GM12878 (cell line): Measurements from ENCODE around the gene PDSS2. TPM values are rescaled to one million over a fixed set of nuclear protein-coding genes. Genes with fewer than 3 reads are reported as not detected.

ENCODE experiments used
- BRCA1 ChIP-seq: IDR thresholded peaks from 2 replicates; pipeline ENCODE4 v1.6.1; 2011; ENCODE audit warnings: low read depth, low read length, improper control_type of control experiment
- DPF2 ChIP-seq: fragments of 450-650 bp; IDR thresholded peaks from 2 replicates; pipeline ENCODE4 v1.6.1; 2017; ENCODE audit warnings: mild to moderate bottlenecking
- EP300 ChIP-seq, 2 experiments: fragments of 150-350 bp in 1 of 2; IDR thresholded peaks; 2 replicates each; pipeline ENCODE4 v1.6.1; 2011 to 2012; ENCODE audit warnings: low read depth in 2 of 2, low read length in 2 of 2, borderline replicate concordance in 1 of 2, improper control_type of control experiment in 1 of 2, inconsistent platforms in 1 of 2; ENCODE audit not compliant: control insufficient read depth in 1 of 2
- FOXM1 ChIP-seq: IDR thresholded peaks from 2 replicates; pipeline ENCODE4 v1.6.1; 2012; ENCODE audit warnings: low read depth, mild to moderate bottlenecking, inconsistent platforms, low read length, moderate library complexity
- NFYB ChIP-seq: IDR thresholded peaks from 2 replicates; pipeline ENCODE4 v1.6.1; 2011; ENCODE audit warnings: low read depth, mild to moderate bottlenecking, low read length, improper control_type of control experiment, moderate library complexity; ENCODE audit not compliant: insufficient read depth
- NR2C1 ChIP-seq: fragments of 450-650 bp; IDR thresholded peaks from 2 replicates; pipeline ENCODE4 v1.6.1; 2017; ENCODE audit warnings: antibody characterized with exemption, mild to moderate bottlenecking, moderate library complexity
- RB1 ChIP-seq: fragments of 450-650 bp; formaldehyde crosslinking; IDR thresholded peaks from 2 replicates; pipeline ENCODE4 v1.6.1; 2017; ENCODE audit warnings: mild to moderate bottlenecking, borderline replicate concordance
- RCOR1 ChIP-seq: conservative IDR thresholded peaks from 2 replicates; pipeline ENCODE4 v1.6.1; 2012; ENCODE audit warnings: low read depth, low read length, improper control_type of control experiment
- RELA ChIP-seq: fragments of 450-650 bp; IDR thresholded peaks from 2 replicates; pipeline ENCODE4 v1.8.0; 2014; ENCODE audit warnings: borderline replicate concordance; ENCODE audit not compliant: partially characterized antibody
- RUNX3 ChIP-seq: IDR thresholded peaks from 2 replicates; pipeline ENCODE4 v1.6.1; 2012; ENCODE audit warnings: low read length, inconsistent platforms
- SRF ChIP-seq, 2 experiments: IDR thresholded peaks; 2 replicates each; pipeline ENCODE4 v1.6.1; 2011; ENCODE audit warnings: low read depth in 2 of 2, low read length in 2 of 2, mild to moderate bottlenecking in 1 of 2, moderate library complexity in 1 of 2
- TCF12 ChIP-seq: IDR thresholded peaks from 2 replicates; pipeline ENCODE4 v1.6.1; 2011; ENCODE audit warnings: low read depth, mild to moderate bottlenecking, low read length
- polyA plus RNA-seq, 11 experiments: library from polyadenylated mRNA; depleted of rRNA in 4 of 11; unstranded in 6 of 11; stranded (reverse) in 5 of 11; fragments of >200 nt; fragmentation: Nextera tagmentation in 4 of 11; fragmentation: Illumina TruSeq in 1 of 11; extraction: Ambion mirVana in 4 of 11; extraction: Trizol in 1 of 11; gene quantifications; 1 replicate in 1 of 11; 2 replicates in 10 of 11; pipeline versions ENCODE4 v1.2.1 to v1.2.3, GENCODE V29; 2011 to 2016; ENCODE audit warnings: inconsistent platforms in 2 of 11, missing spikeins in 2 of 11, low read depth in 1 of 11
- total RNA-seq, 4 experiments: library from RNA; depleted of rRNA in 3 of 4; stranded (reverse); fragments of >200 nt in 3 of 4; fragmentation: Illumina TruSeq in 1 of 4; extraction: Trizol in 1 of 4; gene quantifications; 2 replicates each; pipeline versions ENCODE4 v1.2.1 to v1.2.3, GENCODE V29; 2013 to 2021
- TF ChIP-seq, protein P1 (sequence below): IDR thresholded peaks from 2 replicates; pipeline ENCODE4 v1.6.1; 2012; ENCODE audit warnings: low read length, inconsistent platforms
- TF ChIP-seq, protein P2 (sequence below): fragments of 450-650 bp; IDR thresholded peaks from 2 replicates; pipeline ENCODE4 v1.6.1; 2016; ENCODE audit warnings: mild to moderate bottlenecking, moderate library complexity, borderline replicate concordance
- TF ChIP-seq, protein P3 (sequence below): fragments of 450-650 bp; IDR thresholded peaks from 2 replicates; pipeline ENCODE4 v1.6.1; 2016; ENCODE audit warnings: mild to moderate bottlenecking
- TF ChIP-seq, protein P4 (sequence below): fragments of 450-650 bp; conservative IDR thresholded peaks from 2 replicates; pipeline ENCODE4 v1.6.1; 2017; ENCODE audit warnings: mild to moderate bottlenecking, moderate library complexity
- TF ChIP-seq, protein P5 (sequence below): IDR thresholded peaks from 2 replicates; pipeline ENCODE4 v1.6.1; 2012; ENCODE audit warnings: mild to moderate bottlenecking, low read depth, low read length

PDSS2 gene
- total and polyA plus RNA-seq, 10 of the 15 experiments (the other 5 are each of a cell fraction or from before 2014, with no cell fraction given): 7.7 to 15.5 (median 9.6) TPM

DNA sequence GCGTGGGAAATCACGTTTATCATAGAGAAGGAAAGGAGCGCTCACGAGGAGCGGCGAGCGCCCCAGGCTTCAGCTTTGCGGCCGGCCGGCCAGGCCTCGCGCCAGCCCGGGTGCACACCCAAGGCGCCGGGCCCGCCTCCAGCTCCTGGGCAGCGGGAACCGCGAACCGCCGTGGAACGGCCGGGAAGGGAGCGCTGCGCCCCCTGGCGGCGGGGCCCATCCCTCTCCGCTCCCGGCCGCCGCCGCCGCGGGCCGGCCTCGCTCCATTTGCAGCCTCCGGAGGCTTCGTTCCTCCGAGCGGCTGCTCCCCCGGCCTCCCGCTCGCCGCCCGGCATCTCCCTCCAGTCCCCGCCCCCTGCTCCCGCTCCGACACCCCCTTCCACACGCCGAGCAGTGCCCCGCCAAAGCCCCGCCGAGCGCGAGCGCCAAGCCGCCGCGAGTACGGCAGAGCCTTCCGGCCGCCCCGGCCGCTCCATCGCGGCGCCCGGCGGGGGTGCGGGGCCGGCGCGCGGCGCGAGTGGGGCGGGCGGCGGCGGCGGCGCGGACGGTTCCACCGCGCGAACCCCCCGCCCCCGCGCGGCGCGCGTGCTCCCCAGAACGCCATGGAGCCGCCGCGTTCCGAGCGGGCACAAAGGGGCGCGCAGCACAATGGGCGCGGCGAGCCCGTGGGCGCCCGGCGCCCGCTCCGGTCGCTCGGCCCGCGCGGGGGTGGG lies 345.0 kb downstream of the PDSS2 start (continued):
- TF ChIP-seq, protein P1, sequence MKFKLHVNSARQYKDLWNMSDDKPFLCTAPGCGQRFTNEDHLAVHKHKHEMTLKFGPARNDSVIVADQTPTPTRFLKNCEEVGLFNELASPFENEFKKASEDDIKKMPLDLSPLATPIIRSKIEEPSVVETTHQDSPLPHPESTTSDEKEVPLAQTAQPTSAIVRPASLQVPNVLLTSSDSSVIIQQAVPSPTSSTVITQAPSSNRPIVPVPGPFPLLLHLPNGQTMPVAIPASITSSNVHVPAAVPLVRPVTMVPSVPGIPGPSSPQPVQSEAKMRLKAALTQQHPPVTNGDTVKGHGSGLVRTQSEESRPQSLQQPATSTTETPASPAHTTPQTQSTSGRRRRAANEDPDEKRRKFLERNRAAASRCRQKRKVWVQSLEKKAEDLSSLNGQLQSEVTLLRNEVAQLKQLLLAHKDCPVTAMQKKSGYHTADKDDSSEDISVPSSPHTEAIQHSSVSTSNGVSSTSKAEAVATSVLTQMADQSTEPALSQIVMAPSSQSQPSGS: no peak
- TF ChIP-seq RCOR1: no peak
- TF ChIP-seq, protein P2, sequence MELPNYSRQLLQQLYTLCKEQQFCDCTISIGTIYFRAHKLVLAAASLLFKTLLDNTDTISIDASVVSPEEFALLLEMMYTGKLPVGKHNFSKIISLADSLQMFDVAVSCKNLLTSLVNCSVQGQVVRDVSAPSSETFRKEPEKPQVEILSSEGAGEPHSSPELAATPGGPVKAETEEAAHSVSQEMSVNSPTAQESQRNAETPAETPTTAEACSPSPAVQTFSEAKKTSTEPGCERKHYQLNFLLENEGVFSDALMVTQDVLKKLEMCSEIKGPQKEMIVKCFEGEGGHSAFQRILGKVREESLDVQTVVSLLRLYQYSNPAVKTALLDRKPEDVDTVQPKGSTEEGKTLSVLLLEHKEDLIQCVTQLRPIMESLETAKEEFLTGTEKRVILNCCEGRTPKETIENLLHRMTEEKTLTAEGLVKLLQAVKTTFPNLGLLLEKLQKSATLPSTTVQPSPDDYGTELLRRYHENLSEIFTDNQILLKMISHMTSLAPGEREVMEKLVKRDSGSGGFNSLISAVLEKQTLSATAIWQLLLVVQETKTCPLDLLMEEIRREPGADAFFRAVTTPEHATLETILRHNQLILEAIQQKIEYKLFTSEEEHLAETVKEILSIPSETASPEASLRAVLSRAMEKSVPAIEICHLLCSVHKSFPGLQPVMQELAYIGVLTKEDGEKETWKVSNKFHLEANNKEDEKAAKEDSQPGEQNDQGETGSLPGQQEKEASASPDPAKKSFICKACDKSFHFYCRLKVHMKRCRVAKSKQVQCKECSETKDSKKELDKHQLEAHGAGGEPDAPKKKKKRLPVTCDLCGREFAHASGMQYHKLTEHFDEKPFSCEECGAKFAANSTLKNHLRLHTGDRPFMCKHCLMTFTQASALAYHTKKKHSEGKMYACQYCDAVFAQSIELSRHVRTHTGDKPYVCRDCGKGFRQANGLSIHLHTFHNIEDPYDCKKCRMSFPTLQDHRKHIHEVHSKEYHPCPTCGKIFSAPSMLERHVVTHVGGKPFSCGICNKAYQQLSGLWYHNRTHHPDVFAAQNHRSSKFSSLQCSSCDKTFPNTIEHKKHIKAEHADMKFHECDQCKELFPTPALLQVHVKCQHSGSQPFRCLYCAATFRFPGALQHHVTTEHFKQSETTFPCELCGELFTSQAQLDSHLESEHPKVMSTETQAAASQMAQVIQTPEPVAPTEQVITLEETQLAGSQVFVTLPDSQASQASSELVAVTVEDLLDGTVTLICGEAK: no peak
- no peak for TF ChIP-seq NR2C1
- TF ChIP-seq, protein P3, sequence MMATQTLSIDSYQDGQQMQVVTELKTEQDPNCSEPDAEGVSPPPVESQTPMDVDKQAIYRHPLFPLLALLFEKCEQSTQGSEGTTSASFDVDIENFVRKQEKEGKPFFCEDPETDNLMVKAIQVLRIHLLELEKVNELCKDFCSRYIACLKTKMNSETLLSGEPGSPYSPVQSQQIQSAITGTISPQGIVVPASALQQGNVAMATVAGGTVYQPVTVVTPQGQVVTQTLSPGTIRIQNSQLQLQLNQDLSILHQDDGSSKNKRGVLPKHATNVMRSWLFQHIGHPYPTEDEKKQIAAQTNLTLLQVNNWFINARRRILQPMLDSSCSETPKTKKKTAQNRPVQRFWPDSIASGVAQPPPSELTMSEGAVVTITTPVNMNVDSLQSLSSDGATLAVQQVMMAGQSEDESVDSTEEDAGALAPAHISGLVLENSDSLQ: no peak
- TF ChIP-seq, protein P4, sequence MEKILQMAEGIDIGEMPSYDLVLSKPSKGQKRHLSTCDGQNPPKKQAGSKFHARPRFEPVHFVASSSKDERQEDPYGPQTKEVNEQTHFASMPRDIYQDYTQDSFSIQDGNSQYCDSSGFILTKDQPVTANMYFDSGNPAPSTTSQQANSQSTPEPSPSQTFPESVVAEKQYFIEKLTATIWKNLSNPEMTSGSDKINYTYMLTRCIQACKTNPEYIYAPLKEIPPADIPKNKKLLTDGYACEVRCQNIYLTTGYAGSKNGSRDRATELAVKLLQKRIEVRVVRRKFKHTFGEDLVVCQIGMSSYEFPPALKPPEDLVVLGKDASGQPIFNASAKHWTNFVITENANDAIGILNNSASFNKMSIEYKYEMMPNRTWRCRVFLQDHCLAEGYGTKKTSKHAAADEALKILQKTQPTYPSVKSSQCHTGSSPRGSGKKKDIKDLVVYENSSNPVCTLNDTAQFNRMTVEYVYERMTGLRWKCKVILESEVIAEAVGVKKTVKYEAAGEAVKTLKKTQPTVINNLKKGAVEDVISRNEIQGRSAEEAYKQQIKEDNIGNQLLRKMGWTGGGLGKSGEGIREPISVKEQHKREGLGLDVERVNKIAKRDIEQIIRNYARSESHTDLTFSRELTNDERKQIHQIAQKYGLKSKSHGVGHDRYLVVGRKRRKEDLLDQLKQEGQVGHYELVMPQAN: peak; percentile 38; the same call in 1 of the 2 replicates
- peak; percentile 72 for TF ChIP-seq RUNX3
- TF ChIP-seq EP300 (IDR thresholded peaks at IDR 0.05; ENCODE audit: borderline replicate concordance in 1 of 2, control insufficient read depth in 1 of 2, low read depth in 2 of 2, low read length in 2 of 2): no peak
- TF ChIP-seq RB1: peak; percentile 90; the same call in 1 of the 2 replicates
- TF ChIP-seq, protein P5, sequence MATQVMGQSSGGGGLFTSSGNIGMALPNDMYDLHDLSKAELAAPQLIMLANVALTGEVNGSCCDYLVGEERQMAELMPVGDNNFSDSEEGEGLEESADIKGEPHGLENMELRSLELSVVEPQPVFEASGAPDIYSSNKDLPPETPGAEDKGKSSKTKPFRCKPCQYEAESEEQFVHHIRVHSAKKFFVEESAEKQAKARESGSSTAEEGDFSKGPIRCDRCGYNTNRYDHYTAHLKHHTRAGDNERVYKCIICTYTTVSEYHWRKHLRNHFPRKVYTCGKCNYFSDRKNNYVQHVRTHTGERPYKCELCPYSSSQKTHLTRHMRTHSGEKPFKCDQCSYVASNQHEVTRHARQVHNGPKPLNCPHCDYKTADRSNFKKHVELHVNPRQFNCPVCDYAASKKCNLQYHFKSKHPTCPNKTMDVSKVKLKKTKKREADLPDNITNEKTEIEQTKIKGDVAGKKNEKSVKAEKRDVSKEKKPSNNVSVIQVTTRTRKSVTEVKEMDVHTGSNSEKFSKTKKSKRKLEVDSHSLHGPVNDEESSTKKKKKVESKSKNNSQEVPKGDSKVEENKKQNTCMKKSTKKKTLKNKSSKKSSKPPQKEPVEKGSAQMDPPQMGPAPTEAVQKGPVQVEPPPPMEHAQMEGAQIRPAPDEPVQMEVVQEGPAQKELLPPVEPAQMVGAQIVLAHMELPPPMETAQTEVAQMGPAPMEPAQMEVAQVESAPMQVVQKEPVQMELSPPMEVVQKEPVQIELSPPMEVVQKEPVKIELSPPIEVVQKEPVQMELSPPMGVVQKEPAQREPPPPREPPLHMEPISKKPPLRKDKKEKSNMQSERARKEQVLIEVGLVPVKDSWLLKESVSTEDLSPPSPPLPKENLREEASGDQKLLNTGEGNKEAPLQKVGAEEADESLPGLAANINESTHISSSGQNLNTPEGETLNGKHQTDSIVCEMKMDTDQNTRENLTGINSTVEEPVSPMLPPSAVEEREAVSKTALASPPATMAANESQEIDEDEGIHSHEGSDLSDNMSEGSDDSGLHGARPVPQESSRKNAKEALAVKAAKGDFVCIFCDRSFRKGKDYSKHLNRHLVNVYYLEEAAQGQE: no peak
- TF ChIP-seq SRF (IDR thresholded peaks at IDR 0.05; ENCODE audit: low read depth in 2 of 2, low read length in 2 of 2): no peak
- no peak for TF ChIP-seq RELA
- TF ChIP-seq TCF12: no peak
- TF ChIP-seq BRCA1: no peak
- no peak for TF ChIP-seq NFYB
- peak; percentile 70 for TF ChIP-seq DPF2
- 0 out of 2 replicates have a peak, but pooled peaks have one; percentile 4 for TF ChIP-seq FOXM1
